Muscle layer of colon (tissue), 2 donors: Measurements from ENCODE around the gene GMPR2.

Experiments
- H3K27ac ChIP-seq: one replicate; pipeline ENCODE4 v1.7.0; 2013; ENCODE audit warnings: low read depth, mild to moderate bottlenecking, low read length, moderate library complexity
- H3K27me3 ChIP-seq, 2 donors: one replicate each; pipeline ENCODE4 v1.7.0; 2013; ENCODE audit warnings: low read length in 2 of 2, mild to moderate bottlenecking in 2 of 2; ENCODE audit not compliant: insufficient read depth in 2 of 2, control insufficient read depth in 1 of 2
- H3K36me3 ChIP-seq: one replicate; pipeline ENCODE4 v1.7.0; 2013; ENCODE audit warnings: mild to moderate bottlenecking, low read length; ENCODE audit not compliant: insufficient read depth
- H3K4me1 ChIP-seq: one replicate; pipeline ENCODE4 v1.7.0; 2013; ENCODE audit warnings: mild to moderate bottlenecking, low read length; ENCODE audit not compliant: insufficient read depth
- H3K4me3 ChIP-seq, 2 donors: one replicate each; pipeline ENCODE4 v1.7.0; 2013; ENCODE audit warnings: low read length in 2 of 2, low read depth in 1 of 2, mild to moderate bottlenecking in 1 of 2, moderate library complexity in 1 of 2
- H3K9ac ChIP-seq: one replicate; pipeline ENCODE4 v1.7.0; 2013; ENCODE audit warnings: low read length
- H3K9me3 ChIP-seq: one replicate; pipeline ENCODE4 v1.7.0; 2013; ENCODE audit warnings: mild to moderate bottlenecking, low read length
- donor health status: abdominal sarcoma.
- donor health status: Adenocarcinoma of cecum.

GMPR2 gene

GRCh38 chr14:24277606-24278321 is 45.0 kb downstream of the GMPR2 start:
- no peaks in the 10 kb centered on the region for H3K36me3 ChIP-seq
- no peak overlapping the region for H3K27ac ChIP-seq
- H3K4me1 ChIP-seq: no peaks in the 10 kb centered on the region
- no peak overlapping the region for H3K9ac ChIP-seq
- H3K27me3 ChIP-seq: no peaks in the 10 kb centered on the region
- H3K9me3 ChIP-seq: no peaks in the 10 kb centered on the region
- no peak overlapping the region for H3K4me3 ChIP-seq

DNA sequence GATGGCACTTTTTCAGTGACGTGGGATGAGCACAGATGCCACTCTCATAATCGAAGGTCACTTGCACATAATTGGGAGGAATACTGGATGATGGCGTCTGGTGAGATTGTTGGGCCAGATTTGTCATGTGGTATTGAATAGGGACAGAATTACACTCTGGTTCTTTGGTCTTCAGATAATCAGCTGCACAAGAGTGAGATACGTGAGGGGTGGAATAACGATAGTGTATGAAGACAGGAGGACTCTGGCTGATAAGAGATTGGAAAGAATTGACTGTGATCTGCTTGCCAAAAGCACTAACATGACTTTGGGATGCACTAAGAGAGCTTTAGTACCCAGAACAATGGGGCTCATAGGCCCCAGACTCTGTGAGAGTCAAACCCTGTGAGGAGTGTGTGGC is 45.7 kb downstream of the GMPR2 start:
- Histone ChIP-seq H3K4me1 (no peaks in the 10 kb centered on the region), H3K9ac (no peak overlapping the region), H3K4me3 (no peak overlapping the region), H3K27me3 (no peaks in the 10 kb centered on the region), H3K27ac (no peak overlapping the region), H3K36me3 (no peaks in the 10 kb centered on the region), H3K9me3 (no peaks in the 10 kb centered on the region)

GRCh38 chr14:24279301-24280186 is 46.8 kb downstream of the GMPR2 start:
- Histone ChIP-seq H3K4me1 (no peaks in the 10 kb centered on the region), H3K27me3 (no peaks in the 10 kb centered on the region), H3K27ac (no peak overlapping the region), H3K36me3 (no peaks in the 10 kb centered on the region), H3K4me3 (no peak overlapping the region), H3K9ac (no peak overlapping the region), H3K9me3 (no peaks in the 10 kb centered on the region)

DNA sequence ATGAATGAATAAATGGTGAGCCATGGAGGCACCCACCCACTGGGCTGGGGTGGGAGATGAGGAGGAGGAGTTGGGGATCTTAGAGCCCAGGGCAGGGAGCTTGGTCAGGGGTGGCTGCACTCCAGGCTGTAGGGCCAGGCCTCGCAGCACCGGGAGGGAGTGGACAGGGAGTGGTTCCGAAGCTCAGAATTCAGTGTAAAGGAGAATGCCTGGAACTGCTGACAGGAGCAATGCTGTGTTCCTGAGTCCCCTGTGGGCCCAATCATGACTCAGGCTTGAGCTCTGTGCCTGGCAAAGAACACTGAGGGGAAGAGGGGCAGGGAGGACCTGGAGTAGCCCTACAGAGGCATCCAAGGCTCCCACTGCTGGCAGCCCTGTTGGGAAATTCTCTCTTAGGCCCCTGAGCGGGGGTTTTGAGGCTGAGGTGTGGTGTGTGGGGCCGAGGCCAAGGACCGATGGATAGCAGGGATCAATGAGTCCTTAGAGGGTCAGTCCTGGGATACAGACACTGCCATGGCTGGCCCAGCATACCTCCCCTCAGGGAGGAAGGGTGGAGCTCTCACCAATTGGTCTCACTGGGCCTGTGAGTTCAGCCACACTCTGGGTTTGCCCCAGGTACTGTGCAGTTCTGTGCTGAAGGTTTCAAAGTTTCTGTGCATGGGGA is 48.2 kb downstream of the GMPR2 start:
- no peaks in the 10 kb centered on the region for H3K4me1 ChIP-seq
- H3K27me3 ChIP-seq: no peaks in the 10 kb centered on the region
- H3K9me3 ChIP-seq: no peaks in the 10 kb centered on the region
- H3K27ac ChIP-seq: no peak overlapping the region
- H3K9ac ChIP-seq: no peak overlapping the region
- no peaks in the 10 kb centered on the region for H3K36me3 ChIP-seq
- no peak overlapping the region for H3K4me3 ChIP-seq

DNA sequence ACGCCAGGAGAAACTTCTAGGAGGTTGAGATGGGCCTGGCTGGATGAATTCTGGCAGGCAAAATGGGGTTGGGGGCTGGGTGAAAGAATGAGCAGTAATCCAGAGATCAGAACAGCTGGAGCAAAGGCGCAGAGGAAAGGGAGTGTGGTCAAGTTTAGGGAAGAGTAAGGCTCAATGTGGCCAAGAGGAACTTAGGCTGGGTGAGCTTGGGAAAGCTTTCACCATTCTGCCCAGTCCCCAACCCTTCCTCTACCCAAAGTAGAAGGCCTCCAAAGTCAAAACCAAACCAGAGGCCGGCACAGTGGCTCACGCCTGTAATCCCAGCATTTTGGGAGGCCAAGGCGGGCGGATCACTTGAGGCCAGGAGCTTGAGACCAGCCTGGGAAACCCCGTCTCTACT is 48.9 kb downstream of the GMPR2 start:
- H3K27ac ChIP-seq: no peak overlapping the region
- no peaks in the 10 kb centered on the region for H3K9me3 ChIP-seq
- no peak overlapping the region for H3K4me3 ChIP-seq
- H3K27me3 ChIP-seq: no peaks in the 10 kb centered on the region
- H3K36me3 ChIP-seq: no peaks in the 10 kb centered on the region
- H3K9ac ChIP-seq: no peak overlapping the region
- H3K4me1 ChIP-seq: no peaks in the 10 kb centered on the region

- no peak overlapping the region for H3K9ac ChIP-seq
- H3K27ac ChIP-seq: no peak overlapping the region
- no peaks in the 10 kb centered on the region for H3K4me1 ChIP-seq
- no peaks in the 10 kb centered on the region for H3K27me3 ChIP-seq
- no peaks in the 10 kb centered on the region for H3K36me3 ChIP-seq
- H3K9me3 ChIP-seq: no peaks in the 10 kb centered on the region
- no peak overlapping the region for H3K4me3 ChIP-seq
Measured at GRCh38 chr14:24282736-24283135, 50.0 kb downstream of the GMPR2 start.

DNA sequence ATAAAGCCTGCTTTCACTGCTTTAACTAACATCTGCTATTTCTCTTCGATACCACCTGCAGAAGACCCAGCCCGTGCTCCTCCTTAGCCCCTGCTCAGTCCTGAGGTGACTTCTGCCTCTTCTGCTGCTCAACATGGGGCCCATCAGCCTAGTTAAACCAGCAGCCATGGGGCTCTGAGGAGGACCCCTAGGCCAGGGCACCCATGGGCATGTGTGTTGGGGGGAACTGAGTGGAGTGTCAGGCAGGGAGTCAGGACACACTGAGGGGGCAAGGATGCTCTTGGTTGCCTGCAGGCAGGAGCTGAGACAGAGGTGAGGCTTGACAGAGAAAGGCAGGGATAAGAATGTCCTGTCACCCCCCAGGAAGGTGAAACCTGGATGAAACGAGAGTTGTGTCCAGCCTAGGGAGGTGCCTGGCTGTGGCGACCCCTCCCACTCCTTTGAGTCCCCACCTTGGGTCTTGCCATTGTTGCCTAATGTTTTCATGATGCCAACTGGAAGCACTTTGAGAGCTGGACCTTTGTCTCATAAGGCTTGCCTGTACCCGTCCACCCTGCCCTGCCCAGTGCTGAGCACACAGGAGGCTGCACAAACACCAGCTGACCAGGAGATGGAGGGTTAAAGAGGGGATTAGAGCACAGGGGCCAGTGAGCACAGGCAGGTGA is 51.2 kb downstream of the GMPR2 start:
- H3K36me3 ChIP-seq: no peaks in the 10 kb centered on the region
- H3K27ac ChIP-seq: no peak overlapping the region
- no peak overlapping the region for H3K4me3 ChIP-seq
- H3K9ac ChIP-seq: no peak overlapping the region
- H3K4me1 ChIP-seq: no peaks in the 10 kb centered on the region
- H3K9me3 ChIP-seq: no peaks in the 10 kb centered on the region
- no peaks in the 10 kb centered on the region for H3K27me3 ChIP-seq

GRCh38 chr14:24284501-24285035 is 51.8 kb downstream of the GMPR2 start:
- no peak overlapping the region for H3K27ac ChIP-seq
- H3K4me3 ChIP-seq: no peak overlapping the region
- peaks cover 3% of the 10 kb centered on the region for H3K36me3 ChIP-seq
- no peak overlapping the region for H3K9ac ChIP-seq
- no peaks in the 10 kb centered on the region for H3K27me3 ChIP-seq
- H3K4me1 ChIP-seq: no peaks in the 10 kb centered on the region
- no peaks in the 10 kb centered on the region for H3K9me3 ChIP-seq

GRCh38 chr14:24285351-24285750 is 52.6 kb downstream of the GMPR2 start:
- Histone ChIP-seq H3K4me1 (no peaks in the 10 kb centered on the region), H3K27me3 (no peaks in the 10 kb centered on the region), H3K9ac (no peak overlapping the region), H3K9me3 (no peaks in the 10 kb centered on the region), H3K27ac (no peak overlapping the region), H3K4me3 (no peak overlapping the region), H3K36me3 (peaks cover 10% of the 10 kb centered on the region)

- H3K36me3 ChIP-seq: peaks cover 27% of the 10 kb centered on the region
- H3K27me3 ChIP-seq: no peaks in the 10 kb centered on the region
- no peaks in the 10 kb centered on the region for H3K4me1 ChIP-seq
- no peaks in the 10 kb centered on the region for H3K9me3 ChIP-seq
- H3K4me3 ChIP-seq: no peak overlapping the region
- H3K27ac ChIP-seq: no peak overlapping the region
- no peak overlapping the region for H3K9ac ChIP-seq
Measured at GRCh38 chr14:24286996-24287395, 54.3 kb downstream of the GMPR2 start.
